Measurements from ENCODE around the gene NTM. TPM values are rescaled to one million over a fixed set of nuclear protein-coding genes. Genes with fewer than 3 reads are reported as not detected.

Gene NTM
- total and polyA plus RNA-seq, 2 donors (not counting 3 experiments of a cell fraction or from before 2014, with no cell fraction given): 1.00 to 1.1 TPM

DNA sequence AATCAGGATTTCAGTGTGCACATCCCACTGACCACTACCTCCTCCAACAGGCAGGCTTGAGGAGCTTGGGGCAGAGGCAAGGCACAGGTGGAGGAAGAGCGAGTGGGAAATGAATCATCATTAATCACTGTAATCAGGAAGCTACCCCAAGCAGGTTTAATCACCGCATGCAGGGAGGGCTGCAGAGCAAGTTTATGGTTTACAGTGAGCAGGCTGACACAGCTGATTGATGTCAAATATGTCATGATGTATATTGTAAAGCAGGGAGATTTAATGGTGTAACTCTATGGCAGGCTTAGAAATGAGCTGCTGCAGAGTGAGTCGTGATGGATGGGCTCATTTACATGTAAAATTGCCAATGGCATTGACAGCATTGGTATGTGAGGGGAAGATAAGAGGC lies 441.0 kb downstream of the NTM start:
- H3K4me2 ChIP-seq (ENCODE audit: insufficient read depth, low read length): peak overlapping the region; percentile 33
- ChIA-PET CTCF (interaction anchor here (0.8 to 6.9 kb wide), 13 partner anchors 9 to 316 kb away, joined by 3 to 39 read pairs (median 3); no protein-coding TSS in a partner anchor), POLR2A (no interaction called here)
- H3K27ac ChIP-seq (ENCODE audit: insufficient read depth, low read depth, low read length): no peak overlapping the region
- H3K9ac ChIP-seq (replicated peaks; ENCODE audit: extremely low read depth, insufficient read depth, low read length): no peak overlapping the region
- peaks cover 0 to 9% of the 10 kb centered on the region in 2 experiments for H3K27me3 ChIP-seq (ENCODE audit: control insufficient read depth in 2 of 2, insufficient read depth in 2 of 2, low read length in 2 of 2)
- no peaks in the 10 kb centered on the region for H3K9me1 ChIP-seq (replicated peaks; ENCODE audit: control insufficient read depth, extremely low read depth, insufficient read depth, low read length)
- no TSS peak for BruUV-seq (replicated peaks)
- no peak overlapping the region for H2AFZ ChIP-seq (ENCODE audit: low read depth, low read length)
- intact Hi-C loops (cut with micrococcal nuclease) (loop anchor here (1.0 to 2.0 kb wide), 2 partner anchors 53 to 66 kb away; no protein-coding TSS in a partner anchor), dilution Hi-C loops (cut with MboI; ENCODE audit: extremely low pct_ligation_motif_present, low sequenced_read_pairs) (no loop called here)
- FAIRE-seq: peak; percentile 87
- peaks cover 11% of the 10 kb centered on the region for H3K4me1 ChIP-seq (ENCODE audit: control insufficient read depth, extremely low read depth, insufficient read depth, low read length)
- no peaks in the 10 kb centered on the region for H3K36me3 ChIP-seq (ENCODE audit: control insufficient read depth in 2 of 2, extremely low read depth in 1 of 2, insufficient read depth in 2 of 2, low read length in 2 of 2)
- no peaks in the 10 kb centered on the region for H3K79me2 ChIP-seq (ENCODE audit: control insufficient read depth, insufficient read depth, low read length)
- H3K4me3 ChIP-seq (replicated peaks in 1 of 3; ENCODE audit: insufficient read depth in 1 of 3, low read depth in 1 of 3, low read length in 3 of 3): no peak overlapping the region
- H4K20me1 ChIP-seq (replicated peaks; ENCODE audit: control insufficient read depth, extremely low read depth, insufficient read depth, low read length): no peaks in the 10 kb centered on the region
- H3K9me3 ChIP-seq (replicated peaks; ENCODE audit: control insufficient read depth, insufficient read depth, low read length): no peaks in the 10 kb centered on the region
- peak; percentile 61 for DNase-seq (ENCODE audit: low read depth, low spot score)
- peak; percentile 49 for TF ChIP-seq JUN (IDR thresholded peaks at IDR 0.05; ENCODE audit: borderline replicate concordance, insufficient read depth, insufficient read length, low read depth)
- peak; percentile 44 for TF ChIP-seq POLR2AphosphoS5 (IDR thresholded peaks at IDR 0.05; ENCODE audit: insufficient read depth, low read depth, low read length)
- TF ChIP-seq FOS (IDR thresholded peaks at IDR 0.05; ENCODE audit: borderline replicate concordance, insufficient read depth, low read length): peak; percentile 86
- TF ChIP-seq GATA2 (IDR thresholded peaks at IDR 0.05; ENCODE audit: insufficient read depth, insufficient read length, low read depth, low read length): peak; percentile 69
- no peak for TF ChIP-seq EZH2 (IDR thresholded peaks at IDR 0.05; ENCODE audit: borderline replicate concordance, low read depth, low read length, severe bottlenecking)

DNA sequence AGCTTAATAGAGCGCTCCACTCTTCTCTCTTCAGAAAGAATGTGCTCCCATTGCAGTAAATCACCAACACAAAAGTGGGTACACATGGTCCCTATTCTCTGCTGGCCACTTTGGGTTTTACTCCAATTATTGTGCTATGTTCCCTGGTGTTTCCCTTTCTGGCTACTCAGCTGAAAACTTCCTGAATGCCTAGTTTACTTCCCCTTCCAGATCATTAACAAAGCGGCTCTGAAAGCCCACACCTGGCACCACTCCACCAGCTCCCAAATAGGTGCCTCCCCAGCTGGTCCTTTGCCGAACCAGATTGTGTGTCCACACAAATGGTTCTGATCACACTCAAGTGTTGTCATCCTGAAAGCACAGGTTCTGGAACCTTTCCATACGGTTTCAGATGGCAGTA lies 443.7 kb downstream of the NTM start:
- Histone ChIP-seq H3K36me3 (ENCODE audit: control insufficient read depth in 2 of 2, extremely low read depth in 1 of 2, insufficient read depth in 2 of 2, low read length in 2 of 2) (no peaks in the 10 kb centered on the region), H3K9me1 (replicated peaks; ENCODE audit: control insufficient read depth, extremely low read depth, insufficient read depth, low read length) (no peaks in the 10 kb centered on the region), H2AFZ (ENCODE audit: low read depth, low read length) (no peak overlapping the region), H3K27me3 (ENCODE audit: control insufficient read depth in 2 of 2, insufficient read depth in 2 of 2, low read length in 2 of 2) (peaks cover 3 to 10% of the 10 kb centered on the region in 2 experiments), H3K4me3 (replicated peaks in 1 of 3; ENCODE audit: insufficient read depth in 1 of 3, low read depth in 1 of 3, low read length in 3 of 3) (no peak overlapping the region), H3K27ac (ENCODE audit: insufficient read depth, low read depth, low read length) (no peak overlapping the region), H3K4me2 (ENCODE audit: insufficient read depth, low read length) (no peak overlapping the region), H3K9me3 (replicated peaks; ENCODE audit: control insufficient read depth, insufficient read depth, low read length) (no peaks in the 10 kb centered on the region), H4K20me1 (replicated peaks; ENCODE audit: control insufficient read depth, extremely low read depth, insufficient read depth, low read length) (no peaks in the 10 kb centered on the region), H3K79me2 (ENCODE audit: control insufficient read depth, insufficient read depth, low read length) (no peaks in the 10 kb centered on the region), H3K9ac (replicated peaks; ENCODE audit: extremely low read depth, insufficient read depth, low read length) (no peak overlapping the region), H3K4me1 (ENCODE audit: control insufficient read depth, extremely low read depth, insufficient read depth, low read length) (peaks cover 11% of the 10 kb centered on the region)
- ChIA-PET CTCF (interaction anchor here (0.5 to 6.9 kb wide), 5 partner anchors 7 to 125 kb away, joined by 3 to 39 read pairs (median 7); no protein-coding TSS in a partner anchor), POLR2A (no interaction called here)
- intact Hi-C loops (cut with micrococcal nuclease) (no loop called here), dilution Hi-C loops (cut with MboI; ENCODE audit: extremely low pct_ligation_motif_present, low sequenced_read_pairs) (no loop called here)
- BruUV-seq (replicated peaks): no TSS peak
- no peak for TF ChIP-seq JUN (IDR thresholded peaks at IDR 0.05; ENCODE audit: borderline replicate concordance, insufficient read depth, insufficient read length, low read depth)
- no peak for TF ChIP-seq MYC (IDR thresholded peaks at IDR 0.05; ENCODE audit: low read depth, low read length)
- no peak for TF ChIP-seq EZH2 (IDR thresholded peaks at IDR 0.05; ENCODE audit: borderline replicate concordance, low read depth, low read length, severe bottlenecking)
- TF ChIP-seq, protein P1, sequence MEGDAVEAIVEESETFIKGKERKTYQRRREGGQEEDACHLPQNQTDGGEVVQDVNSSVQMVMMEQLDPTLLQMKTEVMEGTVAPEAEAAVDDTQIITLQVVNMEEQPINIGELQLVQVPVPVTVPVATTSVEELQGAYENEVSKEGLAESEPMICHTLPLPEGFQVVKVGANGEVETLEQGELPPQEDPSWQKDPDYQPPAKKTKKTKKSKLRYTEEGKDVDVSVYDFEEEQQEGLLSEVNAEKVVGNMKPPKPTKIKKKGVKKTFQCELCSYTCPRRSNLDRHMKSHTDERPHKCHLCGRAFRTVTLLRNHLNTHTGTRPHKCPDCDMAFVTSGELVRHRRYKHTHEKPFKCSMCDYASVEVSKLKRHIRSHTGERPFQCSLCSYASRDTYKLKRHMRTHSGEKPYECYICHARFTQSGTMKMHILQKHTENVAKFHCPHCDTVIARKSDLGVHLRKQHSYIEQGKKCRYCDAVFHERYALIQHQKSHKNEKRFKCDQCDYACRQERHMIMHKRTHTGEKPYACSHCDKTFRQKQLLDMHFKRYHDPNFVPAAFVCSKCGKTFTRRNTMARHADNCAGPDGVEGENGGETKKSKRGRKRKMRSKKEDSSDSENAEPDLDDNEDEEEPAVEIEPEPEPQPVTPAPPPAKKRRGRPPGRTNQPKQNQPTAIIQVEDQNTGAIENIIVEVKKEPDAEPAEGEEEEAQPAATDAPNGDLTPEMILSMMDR (IDR thresholded peaks at IDR 0.05; ENCODE audit: extremely low read depth in 1 of 2, insufficient read depth in 1 of 2, low read depth in 1 of 2, low read length in 2 of 2): no peak
- no peak for TF ChIP-seq POLR2AphosphoS5 (IDR thresholded peaks at IDR 0.05; ENCODE audit: insufficient read depth, low read depth, low read length)
- TF ChIP-seq FOS (IDR thresholded peaks at IDR 0.05; ENCODE audit: borderline replicate concordance, insufficient read depth, low read length): no peak
- no peak for TF ChIP-seq POLR2A (IDR thresholded peaks at IDR 0.05; ENCODE audit: low read depth, low read length)
- no peak for TF ChIP-seq GATA2 (IDR thresholded peaks at IDR 0.05; ENCODE audit: insufficient read depth, insufficient read length, low read depth, low read length)
- TF ChIP-seq, protein P2, sequence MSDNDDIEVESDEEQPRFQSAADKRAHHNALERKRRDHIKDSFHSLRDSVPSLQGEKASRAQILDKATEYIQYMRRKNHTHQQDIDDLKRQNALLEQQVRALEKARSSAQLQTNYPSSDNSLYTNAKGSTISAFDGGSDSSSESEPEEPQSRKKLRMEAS (IDR thresholded peaks at IDR 0.05; ENCODE audit: insufficient read depth, insufficient read length): no peak
- peak; percentile 9 for DNase-seq (ENCODE audit: low read depth, low spot score)
- FAIRE-seq: no peak

All from endothelial cell of umbilical vein (primary cell).